ENCODE data around the gene GOLGA6L10. TPM values are rescaled to one million over a fixed set of nuclear protein-coding genes. Genes with fewer than 3 reads are reported as not detected.
"Not testable (repeated sequence)": the region's sequence is repeated elsewhere in the genome, so short reads cannot be mapped to it uniquely, and the experiment has no call there.

GOLGA6L10 gene
- total and polyA plus RNA-seq, 9 of the 15 experiments (the other 6 are each of a cell fraction or from before 2014, with no cell fraction given): 0.32 to 7.1 (median 2.0) TPM

- POLR2A ChIA-PET; intact Hi-C loops (cut with micrococcal nuclease); H4K20me1 ChIP-seq (replicated peaks; ENCODE audit: control insufficient read depth, insufficient read depth, low read length); BruUV-seq (replicated peaks); H3K36me3 ChIP-seq (ENCODE audit: control insufficient read depth, insufficient read depth, low read length); H3K9me1 ChIP-seq (ENCODE audit: control insufficient read depth, insufficient read depth, low read length); H3K27ac ChIP-seq (ENCODE audit: extremely low read depth, low read depth, low read length); DNase-seq (ENCODE audit: extremely low read depth in 1 of 4, low spot score in 3 of 4); H3K4me2 ChIP-seq (ENCODE audit: insufficient read depth, low read length); H3K79me2 ChIP-seq (ENCODE audit: control insufficient read depth, insufficient read depth, low read length); H3K9me3 ChIP-seq (replicated peaks; ENCODE audit: control insufficient read depth, insufficient read depth, low read depth, low read length); FAIRE-seq; in situ Hi-C loops (cut with MboI); CTCF ChIA-PET (ENCODE audit: low intra/inter-chr PET ratio); H3K27me3 ChIP-seq (ENCODE audit: control insufficient read depth in 2 of 2, insufficient read depth in 2 of 2, low read length in 2 of 2); H3K9ac ChIP-seq (ENCODE audit: insufficient read depth in 1 of 2, low read depth in 2 of 2, low read length in 2 of 2); H3K4me3 ChIP-seq: not testable (repeated sequence)
- peaks cover 3 to 29% of the 10 kb centered on the region in 2 experiments; a peak in 3 of 5 replicates for H3K4me1 ChIP-seq (replicated peaks in 1 of 2; ENCODE audit: control insufficient read depth in 2 of 2, insufficient read depth in 2 of 2, low read length in 2 of 2)
- peak overlapping the region; percentile 59 for H2AFZ ChIP-seq (ENCODE audit: low read depth, low read length)
- peak; percentile 94 for TF ChIP-seq NFIC (IDR thresholded peaks at IDR 0.05)
- ATAC-seq: peak; percentile 14
- 37% methylated on average over 7 of the region's 7 CpGs for WGBS (ENCODE audit: insufficient coverage, low coverage, missing lambda C conversion rate)
These were observed 31.8 kb downstream of the GOLGA6L10 start for GRCh38 chr15:82317516-82317915.

GRCh38 chr15:82317091-82317489 lies 32.2 kb downstream of the GOLGA6L10 start:
- peaks cover 3 to 29% of the 10 kb centered on the region in 2 experiments; a peak in 3 of 5 replicates for H3K4me1 ChIP-seq (replicated peaks in 1 of 2; ENCODE audit: control insufficient read depth in 2 of 2, insufficient read depth in 2 of 2, low read length in 2 of 2)
- no peaks in the 10 kb centered on the region for H3K9me3 ChIP-seq (replicated peaks; ENCODE audit: control insufficient read depth, insufficient read depth, low read depth, low read length)
- H3K4me3 ChIP-seq: no peak overlapping the region
- H3K9ac ChIP-seq (ENCODE audit: insufficient read depth in 1 of 2, low read depth in 2 of 2, low read length in 2 of 2): no peak overlapping the region
- no peaks in the 10 kb centered on the region for H4K20me1 ChIP-seq (replicated peaks; ENCODE audit: control insufficient read depth, insufficient read depth, low read length)
- ChIA-PET CTCF (ENCODE audit: low intra/inter-chr PET ratio) (no interaction called here), POLR2A (no interaction called here)
- H3K27ac ChIP-seq (ENCODE audit: extremely low read depth, low read depth, low read length): no peak overlapping the region
- H3K9me1 ChIP-seq (ENCODE audit: control insufficient read depth, insufficient read depth, low read length): no peaks in the 10 kb centered on the region
- no peaks in the 10 kb centered on the region for H3K36me3 ChIP-seq (ENCODE audit: control insufficient read depth, insufficient read depth, low read length)
- H3K4me2 ChIP-seq (ENCODE audit: insufficient read depth, low read length): no peak overlapping the region
- no TSS peak for BruUV-seq (replicated peaks)
- FAIRE-seq (no peak), ATAC-seq (peak; percentile 67), DNase-seq (ENCODE audit: extremely low read depth in 1 of 4, low spot score in 3 of 4) (peak; percentile 33 to 45 (median 40))
- H3K27me3 ChIP-seq (ENCODE audit: control insufficient read depth in 2 of 2, insufficient read depth in 2 of 2, low read length in 2 of 2): no peaks in the 10 kb centered on the region; a peak in 1 of 5 replicates
- in situ Hi-C loops (cut with MboI): no loop called here
- WGBS (ENCODE audit: insufficient coverage, low coverage, missing lambda C conversion rate): 23% methylated on average over 8 of the region's 12 CpGs
- no peaks in the 10 kb centered on the region for H3K79me2 ChIP-seq (ENCODE audit: control insufficient read depth, insufficient read depth, low read length)
- intact Hi-C loops (cut with micrococcal nuclease): no loop called here
- H2AFZ ChIP-seq (ENCODE audit: low read depth, low read length): peak overlapping the region; percentile 59
- TF ChIP-seq RBM14 (IDR thresholded peaks at IDR 0.05; ENCODE audit: borderline replicate concordance, insufficient read depth, low read depth, low read length) (no peak), ZC3H8 (IDR thresholded peaks at IDR 0.05) (no peak), CREB3 (tag; conservative IDR thresholded peaks at IDR 0.05; ENCODE audit: low read depth) (no peak), MAZ (CRISPR knock-in tag; conservative IDR thresholded peaks at IDR 0.05 in 1 of 2, IDR thresholded peaks at IDR 0.05 in 1 of 2) (no peak), HNRNPL (IDR thresholded peaks at IDR 0.05; ENCODE audit: low read depth, low read length) (no peak), BCLAF1 (IDR thresholded peaks at IDR 0.05; ENCODE audit: borderline replicate concordance in 1 of 2, control insufficient read depth in 1 of 2, low read depth in 2 of 2, low read length in 1 of 2) (no peak), ZNF263 (CRISPR knock-in tag; IDR thresholded peaks at IDR 0.05; ENCODE audit: borderline replicate concordance) (no peak), CTCF (IDR thresholded peaks at IDR 0.05 in 2 of 3, conservative IDR thresholded peaks at IDR 0.05 in 1 of 3; ENCODE audit: insufficient read depth in 2 of 3, low read depth in 1 of 3, low read length in 3 of 3) (peak in 1 of 3 experiments; percentile 16; a peak in 2 of 6 replicates)

Measured in K562 (cell line).